Uterus (tissue), 2 donors: ENCODE data around the gene SNAPC2.

ENCODE experiments used
- CTCF ChIP-seq, 4 experiments: fragments of 200-600 bp in 2 of 4; fragments of 450-650 bp in 2 of 4; sonication (generic) in 2 of 4; IDR thresholded peaks; one replicate each; pipeline ENCODE4 v1.5.1; 2016 to 2019; ENCODE audit warnings: antibody characterized with exemption in 4 of 4, mild to moderate bottlenecking in 2 of 4, moderate library complexity in 1 of 4
- POLR2A ChIP-seq, 2 donors: fragments of 450-650 bp; IDR thresholded peaks; one replicate each; pipeline ENCODE4 v1.6.1; 2016; ENCODE audit warnings: antibody characterized with exemption in 2 of 2, mild to moderate bottlenecking in 1 of 2, moderate library complexity in 1 of 2

GRCh38 chr19:7933411-7933810, 13.3 kb downstream of the SNAPC2 start:
- TF ChIP-seq POLR2A (IDR thresholded peaks at IDR 0.05) (no peak), CTCF (IDR thresholded peaks at IDR 0.05) (no peak)
